Measurements from ENCODE around the gene RYK.

DNA sequence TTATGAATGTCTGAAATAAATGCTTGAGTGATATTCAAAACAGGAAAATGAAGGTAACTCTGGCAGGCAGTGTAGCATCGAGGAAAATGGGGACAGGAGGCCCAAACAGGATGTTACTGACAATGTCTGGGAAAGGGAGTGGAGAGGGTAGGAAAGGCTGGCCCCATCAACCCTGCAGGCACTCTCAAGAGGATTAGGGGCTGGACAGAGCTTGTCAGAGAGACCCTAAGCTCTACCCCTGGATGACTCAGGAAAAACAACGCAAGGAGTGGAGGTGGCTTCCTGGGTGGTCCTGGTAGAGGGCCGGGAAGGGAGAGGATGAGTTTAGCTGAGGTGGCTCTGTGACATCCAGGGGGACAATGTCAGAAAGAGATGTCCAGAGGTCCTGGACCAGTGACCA, 106.0 kb downstream of the RYK start:
- no peak for TF ChIP-seq POLR2A (IDR thresholded peaks at IDR 0.05)
- TF ChIP-seq, protein P1, sequence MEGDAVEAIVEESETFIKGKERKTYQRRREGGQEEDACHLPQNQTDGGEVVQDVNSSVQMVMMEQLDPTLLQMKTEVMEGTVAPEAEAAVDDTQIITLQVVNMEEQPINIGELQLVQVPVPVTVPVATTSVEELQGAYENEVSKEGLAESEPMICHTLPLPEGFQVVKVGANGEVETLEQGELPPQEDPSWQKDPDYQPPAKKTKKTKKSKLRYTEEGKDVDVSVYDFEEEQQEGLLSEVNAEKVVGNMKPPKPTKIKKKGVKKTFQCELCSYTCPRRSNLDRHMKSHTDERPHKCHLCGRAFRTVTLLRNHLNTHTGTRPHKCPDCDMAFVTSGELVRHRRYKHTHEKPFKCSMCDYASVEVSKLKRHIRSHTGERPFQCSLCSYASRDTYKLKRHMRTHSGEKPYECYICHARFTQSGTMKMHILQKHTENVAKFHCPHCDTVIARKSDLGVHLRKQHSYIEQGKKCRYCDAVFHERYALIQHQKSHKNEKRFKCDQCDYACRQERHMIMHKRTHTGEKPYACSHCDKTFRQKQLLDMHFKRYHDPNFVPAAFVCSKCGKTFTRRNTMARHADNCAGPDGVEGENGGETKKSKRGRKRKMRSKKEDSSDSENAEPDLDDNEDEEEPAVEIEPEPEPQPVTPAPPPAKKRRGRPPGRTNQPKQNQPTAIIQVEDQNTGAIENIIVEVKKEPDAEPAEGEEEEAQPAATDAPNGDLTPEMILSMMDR (IDR thresholded peaks at IDR 0.05): no peak

All from testis (tissue), 2 donors.